Loucy (cell line): ENCODE results near the gene RNU5B-1.

ENCODE experiments used
- H2AFZ ChIP-seq: fragments of 200-600 bp; sonication (generic); 2 replicates; pipeline ENCODE4 v1.6.0; 2016; ENCODE audit warnings: antibody characterized with exemption, mild to moderate bottlenecking, low read length, moderate library complexity
- H3F3A ChIP-seq: fragments of 200-600 bp; 2 replicates; pipeline ENCODE4 v1.6.0; 2016; ENCODE audit warnings: antibody characterized with exemption, low read depth, mild to moderate bottlenecking
- H3K27me3 ChIP-seq: fragments of 200-600 bp; sonication (generic); 2 replicates; pipeline ENCODE4 v1.6.1; 2014; ENCODE audit warnings: low read length, mild to moderate bottlenecking; ENCODE audit not compliant: insufficient read depth, poor library complexity, severe bottlenecking
- H3K36me3 ChIP-seq: fragments of 200-600 bp; sonication (generic); 2 replicates; pipeline ENCODE4 v1.6.1; 2016; ENCODE audit warnings: low read length; ENCODE audit not compliant: insufficient read depth
- H3K4me1 ChIP-seq: fragments of 200-600 bp; sonication (generic); 2 replicates; pipeline ENCODE4 v1.5.1; 2014; ENCODE audit warnings: low read length, mild to moderate bottlenecking; ENCODE audit not compliant: insufficient read depth, poor library complexity, severe bottlenecking
- H3K4me2 ChIP-seq: fragments of 200-600 bp; sonication (generic); 2 replicates; pipeline ENCODE4 v1.6.0; 2014; ENCODE audit warnings: antibody characterized with exemption, low read length, low read depth, mild to moderate bottlenecking; ENCODE audit not compliant: poor library complexity, severe bottlenecking
- H3K4me3 ChIP-seq: fragments of 200-600 bp; sonication (generic); 2 replicates; pipeline ENCODE4 v1.5.1; 2014; ENCODE audit warnings: low read length, mild to moderate bottlenecking, mixed read lengths; ENCODE audit not compliant: poor library complexity, severe bottlenecking
- H3K79me2 ChIP-seq: fragments of 200-600 bp; sonication (generic); 2 replicates; pipeline ENCODE4 v1.6.1; 2014; ENCODE audit warnings: low read length; ENCODE audit not compliant: insufficient read depth
- H3K9ac ChIP-seq: fragments of 200-600 bp; sonication (generic); 2 replicates; pipeline ENCODE4 v1.6.0; 2014; ENCODE audit warnings: mild to moderate bottlenecking, low read depth, low read length, moderate library complexity; ENCODE audit not compliant: poor library complexity, severe bottlenecking
- H3K9me2 ChIP-seq: fragments of 200-600 bp; sonication (generic); replicated peaks from 2 replicates; pipeline ENCODE4 v1.6.1; 2016; ENCODE audit warnings: low read depth, low read length, mixed read lengths
- H3K9me3 ChIP-seq: fragments of 200-600 bp; sonication (generic); 2 replicates; pipeline ENCODE4 v1.6.1; 2014; ENCODE audit warnings: mild to moderate bottlenecking, antibody characterized with exemption, low read length, low read depth; ENCODE audit not compliant: insufficient read depth
- H4K20me1 ChIP-seq: fragments of 200-600 bp; sonication (generic); 2 replicates; pipeline ENCODE4 v1.6.0; 2014; ENCODE audit warnings: antibody characterized with exemption, low read length, mild to moderate bottlenecking; ENCODE audit not compliant: insufficient read depth, poor library complexity, severe bottlenecking
- CTCF ChIP-seq: fragments of 200-600 bp; sonication (generic); conservative IDR thresholded peaks from 2 replicates; pipeline ENCODE4 v1.5.1; 2014; ENCODE audit warnings: mild to moderate bottlenecking, antibody characterized with exemption, low read length
- EZH2phosphoT487 ChIP-seq: fragments of 200-600 bp; IDR thresholded peaks from 2 replicates; pipeline ENCODE4 v1.6.1; 2018; ENCODE audit warnings: antibody characterized with exemption, mild to moderate bottlenecking, moderate library complexity, borderline replicate concordance

RNU5B-1 gene

DNA sequence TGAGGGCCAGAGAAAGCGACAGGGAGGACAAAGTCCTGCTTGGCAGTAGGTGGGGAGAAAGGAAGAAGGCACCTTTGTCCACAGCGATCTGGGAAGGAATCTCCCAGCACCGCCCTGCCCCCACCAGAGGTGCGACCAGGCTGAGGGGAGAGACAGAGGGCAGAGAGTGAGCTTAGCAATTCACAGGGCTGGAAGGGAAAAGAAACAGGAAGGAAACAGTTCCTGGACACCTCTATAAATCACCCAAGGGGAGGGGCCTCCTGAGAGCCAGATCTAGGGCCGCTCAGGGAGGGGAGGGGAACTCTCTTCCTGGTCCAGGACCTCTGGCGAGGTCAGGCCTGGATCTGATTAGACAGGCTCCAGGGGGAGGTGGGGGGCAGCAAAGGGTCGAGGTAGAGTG lies 35.4 kb downstream of the RNU5B-1 start:
- no peaks in the 10 kb centered on the region for H3K79me2 ChIP-seq
- H3K9ac ChIP-seq, result no peak overlapping the region
- H2AFZ ChIP-seq, result peak overlapping the region; percentile 18; the same call in 1 of the 2 replicates
- H3F3A ChIP-seq, result no peaks in the 10 kb centered on the region
- no peak overlapping the region for H3K4me3 ChIP-seq
- H3K9me3 ChIP-seq, result no peaks in the 10 kb centered on the region
- no peaks in the 10 kb centered on the region for H3K36me3 ChIP-seq
- no peak for TF ChIP-seq CTCF
- TF ChIP-seq EZH2phosphoT487, result no peak
- no peaks in the 10 kb centered on the region for H3K27me3 ChIP-seq
- peaks cover 13% of the 10 kb centered on the region for H3K4me1 ChIP-seq
- peak overlapping the region; percentile 45 for H3K4me2 ChIP-seq
- H4K20me1 ChIP-seq, result no peaks in the 10 kb centered on the region
- H3K9me2 ChIP-seq, result no peaks in the 10 kb centered on the region

GRCh38 chr15:65342493-65342892 lies 38.0 kb downstream of the RNU5B-1 start:
- no peaks in the 10 kb centered on the region for H3K27me3 ChIP-seq
- no peak for TF ChIP-seq CTCF
- no peak for TF ChIP-seq EZH2phosphoT487
- no peaks in the 10 kb centered on the region for H3K9me3 ChIP-seq
- no peak overlapping the region for H3K4me3 ChIP-seq
- H3K4me2 ChIP-seq, result no peak overlapping the region
- no peaks in the 10 kb centered on the region for H3K9me2 ChIP-seq
- no peaks in the 10 kb centered on the region for H3F3A ChIP-seq
- H2AFZ ChIP-seq, result no peak overlapping the region
- no peaks in the 10 kb centered on the region for H3K79me2 ChIP-seq
- H4K20me1 ChIP-seq, result no peaks in the 10 kb centered on the region
- H3K4me1 ChIP-seq, result peaks cover 13% of the 10 kb centered on the region
- H3K36me3 ChIP-seq, result no peaks in the 10 kb centered on the region
- no peak overlapping the region for H3K9ac ChIP-seq

DNA sequence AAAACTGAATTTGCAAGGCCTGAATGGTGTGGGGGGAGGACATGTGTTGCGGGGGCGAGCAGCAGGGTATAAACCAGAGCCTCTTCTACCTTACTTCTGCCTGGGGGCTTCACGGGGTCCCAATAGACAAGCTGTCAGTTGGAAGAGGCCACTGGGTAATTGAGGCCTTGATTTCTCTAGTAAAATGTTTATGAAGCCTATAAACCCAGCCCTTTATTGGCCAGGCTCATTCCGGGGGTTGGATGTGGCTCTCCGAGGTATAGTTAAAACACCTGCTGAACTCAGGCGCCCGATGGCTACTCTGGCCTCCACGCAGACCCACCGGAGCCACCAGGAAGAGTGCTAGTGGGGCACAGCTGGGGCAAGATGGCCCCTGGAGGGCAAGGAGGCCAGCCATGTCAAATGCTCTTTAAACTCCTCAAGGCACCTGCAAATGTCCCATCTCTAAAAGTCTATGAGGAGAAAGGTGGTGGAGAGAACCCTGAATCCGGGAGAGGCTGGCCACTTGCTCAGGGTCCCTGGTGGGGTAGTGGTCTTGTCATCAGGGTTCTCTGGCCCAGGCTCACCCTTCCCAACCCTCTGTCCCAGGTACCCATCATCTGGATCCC lies 39.0 kb downstream of the RNU5B-1 start:
- Histone ChIP-seq H3K4me1 (peaks cover 13% of the 10 kb centered on the region), H2AFZ (no peak overlapping the region), H3K9me2 (no peaks in the 10 kb centered on the region), H3K27me3 (no peaks in the 10 kb centered on the region), H3K4me2 (no peak overlapping the region), H3K9ac (no peak overlapping the region), H3K79me2 (no peaks in the 10 kb centered on the region), H3F3A (no peaks in the 10 kb centered on the region), H3K9me3 (no peaks in the 10 kb centered on the region), H3K4me3 (no peak overlapping the region), H3K36me3 (no peaks in the 10 kb centered on the region), H4K20me1 (no peaks in the 10 kb centered on the region)
- TF ChIP-seq CTCF, result no peak
- no peak for TF ChIP-seq EZH2phosphoT487
